Measurements from ENCODE around the gene EXOSC7.

DNA sequence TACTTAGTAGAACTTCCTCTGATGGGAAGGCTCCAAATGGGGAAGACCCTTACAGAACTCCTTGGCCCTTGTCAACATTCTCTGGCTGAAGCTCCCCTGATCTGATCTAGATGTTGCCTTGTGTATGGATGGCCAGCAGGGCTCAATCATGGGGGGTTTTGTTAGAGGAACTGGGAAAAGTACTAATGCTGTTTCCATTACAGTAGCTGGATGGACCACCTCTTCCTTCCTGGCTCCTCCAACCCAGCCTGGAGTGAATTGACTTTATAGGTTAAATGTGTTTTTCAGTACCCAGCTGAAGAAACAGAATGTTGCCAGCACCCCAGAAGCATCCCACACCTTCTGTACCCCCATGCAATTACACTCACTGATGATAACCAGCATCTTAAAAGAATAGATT is 27.4 kb downstream of the EXOSC7 start:
- TF ChIP-seq EZH2 (IDR thresholded peaks at IDR 0.05; ENCODE audit: borderline replicate concordance, low read depth, low read length, severe bottlenecking) (no peak), POLR2AphosphoS5 (IDR thresholded peaks at IDR 0.05; ENCODE audit: insufficient read depth, low read depth, low read length) (no peak), POLR2A (IDR thresholded peaks at IDR 0.05; ENCODE audit: low read depth, low read length) (no peak), MAX (IDR thresholded peaks at IDR 0.05; ENCODE audit: insufficient read depth, insufficient read length) (no peak)
- TF ChIP-seq, protein P1, sequence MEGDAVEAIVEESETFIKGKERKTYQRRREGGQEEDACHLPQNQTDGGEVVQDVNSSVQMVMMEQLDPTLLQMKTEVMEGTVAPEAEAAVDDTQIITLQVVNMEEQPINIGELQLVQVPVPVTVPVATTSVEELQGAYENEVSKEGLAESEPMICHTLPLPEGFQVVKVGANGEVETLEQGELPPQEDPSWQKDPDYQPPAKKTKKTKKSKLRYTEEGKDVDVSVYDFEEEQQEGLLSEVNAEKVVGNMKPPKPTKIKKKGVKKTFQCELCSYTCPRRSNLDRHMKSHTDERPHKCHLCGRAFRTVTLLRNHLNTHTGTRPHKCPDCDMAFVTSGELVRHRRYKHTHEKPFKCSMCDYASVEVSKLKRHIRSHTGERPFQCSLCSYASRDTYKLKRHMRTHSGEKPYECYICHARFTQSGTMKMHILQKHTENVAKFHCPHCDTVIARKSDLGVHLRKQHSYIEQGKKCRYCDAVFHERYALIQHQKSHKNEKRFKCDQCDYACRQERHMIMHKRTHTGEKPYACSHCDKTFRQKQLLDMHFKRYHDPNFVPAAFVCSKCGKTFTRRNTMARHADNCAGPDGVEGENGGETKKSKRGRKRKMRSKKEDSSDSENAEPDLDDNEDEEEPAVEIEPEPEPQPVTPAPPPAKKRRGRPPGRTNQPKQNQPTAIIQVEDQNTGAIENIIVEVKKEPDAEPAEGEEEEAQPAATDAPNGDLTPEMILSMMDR (IDR thresholded peaks at IDR 0.05; ENCODE audit: extremely low read depth in 1 of 2, insufficient read depth in 1 of 2, low read depth in 1 of 2, low read length in 2 of 2), result no peak

Measured in endothelial cell of umbilical vein (primary cell).